SIG-M5 treated with dmso at 0.1 percent for 504 hours (cell line): Measurements from ENCODE around the gene BEGAIN.

Experiments used
- DNase-seq: peaks from one replicate; lab custom pipeline; 2025; ENCODE audit not compliant: unreplicated experiment; lab: John Stamatoyannopoulos, UW

The BEGAIN gene

DNA sequence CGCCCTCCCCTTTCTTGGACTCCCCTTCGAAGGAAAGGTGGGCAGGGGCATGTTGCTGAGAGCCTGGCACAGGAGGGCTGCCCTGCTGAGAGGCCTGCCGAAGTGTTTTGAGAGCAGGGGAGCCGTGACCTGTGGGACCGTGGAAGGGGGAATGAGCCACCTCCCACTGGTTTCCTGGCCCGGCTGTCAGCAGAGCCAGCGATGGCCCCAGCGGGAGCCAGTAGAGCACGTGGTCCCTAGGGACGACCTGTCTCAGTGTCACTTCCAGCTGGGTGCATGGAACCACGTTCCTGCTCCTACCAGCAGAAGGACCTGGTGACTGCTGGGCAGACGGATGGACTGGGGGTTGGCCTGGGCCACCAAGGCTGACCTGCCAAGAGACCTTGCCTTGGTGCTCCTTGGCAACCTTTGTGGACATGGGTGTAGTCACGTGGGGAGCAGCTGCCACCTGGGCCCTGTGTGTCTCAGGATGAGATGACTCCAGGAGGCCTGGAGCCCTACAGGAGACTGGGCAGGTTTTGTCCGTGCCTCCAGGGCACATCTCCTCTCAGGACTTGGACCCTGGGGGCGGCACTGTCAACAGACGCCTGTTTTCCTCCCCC lies 34.6 kb downstream of the BEGAIN start:
- no peak for DNase-seq

GRCh38 chr14:100551056-100551455 lies 36.2 kb downstream of the BEGAIN start:
- no peak for DNase-seq

DNA sequence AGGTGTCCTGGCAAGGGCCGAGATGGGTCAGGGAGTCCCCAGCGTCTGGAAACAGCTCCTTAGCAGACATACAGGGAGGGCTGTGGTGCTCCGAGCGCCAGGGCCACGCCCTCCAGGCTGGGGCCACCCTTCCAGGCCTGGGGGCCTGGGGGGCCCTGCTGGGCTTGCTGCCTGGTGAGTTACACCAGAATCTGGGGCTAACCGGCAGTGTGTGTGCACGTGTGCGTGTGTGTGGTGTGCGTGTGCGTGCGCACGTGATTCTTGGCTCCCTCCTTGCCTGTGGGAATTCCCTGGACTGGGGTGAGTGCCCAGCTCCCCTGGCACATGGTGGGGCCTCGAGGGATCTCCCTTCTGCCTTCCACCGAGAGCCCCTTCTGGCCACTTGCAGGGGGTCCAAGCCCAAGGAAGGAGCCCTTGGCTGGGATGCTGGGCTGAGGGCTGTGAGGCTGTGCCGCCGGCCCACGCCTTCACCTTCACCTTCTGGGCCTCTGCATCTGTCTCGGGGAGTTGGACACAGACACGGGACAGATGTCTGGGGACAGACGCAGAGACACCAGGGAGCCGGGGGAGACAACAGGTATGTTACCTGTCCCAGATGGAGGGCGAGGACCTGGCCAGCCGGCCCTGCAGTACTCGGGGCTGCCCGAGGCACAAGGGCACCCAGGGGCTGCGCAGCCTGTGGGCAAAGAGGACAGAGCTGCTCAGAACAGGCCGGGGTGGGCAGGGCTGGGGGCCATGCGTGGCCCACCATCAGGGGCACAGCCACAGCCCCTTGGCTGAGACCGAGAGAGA lies 37.2 kb downstream of the BEGAIN start:
- no peak for DNase-seq

GRCh38 chr14:100548939-100549338 lies 38.3 kb downstream of the BEGAIN start:
- DNase-seq: no peak

GRCh38 chr14:100548295-100548655 lies 38.9 kb downstream of the BEGAIN start:
- no peak for DNase-seq

DNA sequence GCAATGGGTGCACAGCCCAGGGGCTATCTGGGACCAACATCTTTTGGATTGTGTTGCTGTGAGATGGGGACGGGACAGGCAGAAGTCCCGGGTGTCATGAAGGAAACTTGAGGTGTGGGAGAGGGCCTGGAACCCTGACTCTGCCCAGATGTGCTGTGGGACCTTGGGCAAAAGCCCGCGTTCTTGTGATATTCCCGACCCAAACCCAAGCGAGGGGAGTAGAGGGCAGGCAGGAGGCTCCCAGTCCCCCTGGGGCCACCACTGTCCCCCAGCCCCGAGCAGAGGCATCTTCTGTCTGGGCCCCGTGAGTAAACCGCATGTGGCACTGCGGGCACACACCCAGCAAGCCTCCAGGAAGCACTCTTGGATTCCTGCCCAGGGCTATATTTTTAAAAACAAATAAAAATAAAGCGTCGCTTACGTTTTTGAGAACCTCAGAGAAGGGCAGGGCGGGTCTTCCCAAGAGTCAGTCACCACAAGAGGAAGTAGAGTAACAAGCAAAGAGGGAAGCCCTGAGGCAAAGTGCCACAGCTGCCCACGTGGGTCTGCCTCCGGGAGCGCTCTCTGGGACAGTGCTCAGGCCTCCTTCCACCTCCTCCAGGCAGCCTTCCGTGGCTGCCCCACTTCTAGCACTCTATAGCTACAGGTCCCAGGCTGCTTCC lies 39.5 kb downstream of the BEGAIN start:
- DNase-seq: peak; percentile 98

GRCh38 chr14:100546051-100546443 lies 41.2 kb downstream of the BEGAIN start:
- DNase-seq: no peak

- DNase-seq: no peak
Observed at GRCh38 chr14:100545359-100545758, 41.9 kb downstream of the BEGAIN start.

GRCh38 chr14:100544506-100545141 lies 42.6 kb downstream of the BEGAIN start:
- DNase-seq: no peak

GRCh38 chr14:100543471-100544455 lies 43.5 kb downstream of the BEGAIN start:
- no peak for DNase-seq

- DNase-seq: no peak
Observed at GRCh38 chr14:100542619-100543205, 44.5 kb downstream of the BEGAIN start.

DNA sequence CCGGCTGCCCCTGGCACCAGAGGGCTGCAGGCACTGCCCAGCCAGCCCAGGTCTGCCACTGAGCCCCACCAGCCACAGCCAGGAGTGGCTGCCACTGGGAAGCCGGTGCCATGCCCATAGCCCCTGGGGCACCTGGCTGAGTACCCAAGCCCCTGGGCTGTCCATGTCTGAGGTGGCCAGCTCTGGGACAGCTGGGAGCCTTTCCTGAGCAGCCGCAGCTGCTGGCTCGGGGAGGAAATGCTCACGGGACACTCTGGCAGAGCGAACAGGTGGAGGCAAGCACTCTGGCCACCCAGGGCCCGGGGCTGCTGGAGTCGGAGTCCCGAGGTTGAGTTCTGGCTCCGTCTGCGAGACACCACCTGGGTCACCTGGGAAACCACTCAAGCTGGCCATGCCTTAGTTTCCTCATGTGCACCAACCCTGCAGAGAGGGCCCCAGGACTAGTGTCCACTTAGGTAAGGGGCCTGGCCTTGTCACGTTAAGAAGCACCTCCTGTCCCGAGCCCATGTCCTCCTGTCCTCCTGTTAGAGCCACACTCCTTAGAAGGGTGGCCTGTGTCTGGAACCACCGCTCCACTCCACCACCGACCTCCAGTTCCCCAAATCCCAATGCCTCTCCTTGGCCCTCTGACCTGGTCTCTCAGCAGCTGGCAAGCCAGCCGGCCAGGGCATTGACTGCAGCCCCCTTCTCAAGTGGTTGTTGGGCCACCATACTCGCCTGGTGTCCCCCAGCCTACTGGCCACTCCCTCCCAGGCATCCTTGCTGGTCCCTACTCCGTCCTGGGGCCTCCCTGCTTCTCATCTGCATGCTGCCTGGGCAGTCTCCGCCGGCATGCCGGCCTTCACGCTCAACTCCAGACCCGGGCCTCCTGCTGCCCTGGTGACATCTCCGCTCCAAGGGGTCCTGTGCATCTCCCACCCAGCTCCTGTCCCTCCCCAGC lies 45.3 kb downstream of the BEGAIN start:
- no peak for DNase-seq

DNA sequence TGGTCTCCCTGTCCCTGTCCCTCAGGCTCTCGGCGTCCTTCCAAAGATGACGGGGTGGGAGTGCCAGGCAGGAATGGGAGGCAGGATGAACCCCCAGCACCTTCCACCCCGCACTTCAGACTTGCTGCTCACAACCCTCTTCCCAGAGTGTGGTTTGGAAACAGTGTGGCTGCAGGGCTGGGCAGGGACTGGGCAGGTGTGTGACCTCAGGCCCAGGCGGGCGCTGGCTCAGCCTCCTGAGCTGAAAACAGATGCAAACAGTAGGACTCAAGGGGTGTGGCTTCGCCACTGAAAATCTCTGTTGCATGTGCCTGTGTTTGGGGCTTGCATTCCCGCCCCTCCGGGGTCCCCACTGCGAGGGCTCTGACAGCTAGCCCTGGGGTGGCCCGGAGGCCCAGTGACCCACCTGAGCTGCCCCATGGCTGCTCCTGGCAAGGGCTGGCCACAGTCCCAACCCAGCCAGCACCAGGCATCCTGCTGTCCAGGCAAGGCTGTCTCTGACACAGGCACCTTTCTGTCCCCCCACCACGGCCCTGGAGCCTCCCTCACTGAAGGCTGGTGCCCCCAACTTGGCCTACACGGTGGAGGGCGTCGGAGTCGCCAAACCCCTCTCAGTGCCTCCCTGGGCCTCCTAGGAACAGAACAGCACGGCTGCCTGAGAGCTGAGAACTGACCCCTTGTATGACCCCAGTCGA lies 46.1 kb downstream of the BEGAIN start:
- DNase-seq: no peak

- no peak for DNase-seq
Observed at GRCh38 chr14:100540141-100540925, 46.9 kb downstream of the BEGAIN start.

DNA sequence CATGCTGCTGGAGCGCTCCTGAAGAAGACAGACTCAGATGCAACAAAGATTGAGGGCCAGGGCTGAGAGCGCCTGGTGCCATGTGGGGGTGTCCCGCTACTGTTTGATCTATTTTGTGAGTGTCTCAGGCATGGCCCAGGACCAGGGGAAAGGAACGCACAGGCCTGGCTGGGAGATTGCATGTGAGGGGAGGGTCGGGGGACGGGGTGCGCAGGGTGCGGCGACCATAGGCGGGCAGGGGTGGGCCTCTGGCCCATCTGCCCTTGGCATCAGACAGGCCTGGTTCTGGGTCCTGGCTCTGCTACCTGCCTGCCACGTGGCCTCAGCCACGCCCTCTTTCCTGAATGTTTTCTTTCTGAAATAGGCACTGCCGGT lies 47.5 kb downstream of the BEGAIN start:
- no peak for DNase-seq

DNA sequence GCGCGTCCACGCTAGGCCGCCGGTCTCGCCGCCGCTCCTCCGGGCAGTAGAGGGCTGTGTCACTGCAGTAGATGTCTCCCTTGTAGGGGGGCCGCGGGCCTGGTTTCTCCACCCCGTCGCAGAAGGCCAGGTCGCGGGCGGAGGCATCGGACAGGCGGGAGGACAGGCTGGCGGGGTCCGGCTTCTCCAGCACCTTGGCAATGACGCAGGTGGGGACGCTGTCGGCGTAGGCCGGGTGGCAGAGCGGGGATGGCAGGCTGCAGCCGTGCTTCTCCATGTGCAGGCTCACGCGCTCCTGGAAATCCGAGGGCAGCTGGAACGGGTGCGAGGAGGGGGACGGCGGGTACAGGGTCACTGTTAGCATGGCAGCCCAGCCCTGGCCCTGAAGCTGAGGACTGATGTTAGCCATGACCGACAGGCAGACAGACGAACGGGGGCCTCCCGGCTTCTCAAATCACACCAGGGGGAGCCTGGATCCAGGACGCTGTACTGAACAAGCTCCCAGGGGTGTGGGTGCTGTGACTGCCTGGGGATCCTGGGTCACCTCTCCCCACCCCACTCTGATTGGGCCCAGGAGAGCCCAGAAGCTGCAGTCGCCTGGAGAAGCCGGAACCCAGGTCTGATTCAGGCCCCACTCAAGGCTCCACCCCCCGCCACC lies 48.1 kb downstream of the BEGAIN start:
- no peak for DNase-seq

- DNase-seq: no peak
Observed at GRCh38 chr14:100538351-100539002, 48.7 kb downstream of the BEGAIN start.
